Left lung (tissue), 10 donors: ENCODE data around the gene EXOC4. TPM values are rescaled to one million over a fixed set of nuclear protein-coding genes. Genes with fewer than 3 reads are reported as not detected.

Source experiments
- ATAC-seq: fragments of 200-7000 bp; cut with Tn5 transposase; one replicate; pipeline ENCODE4 v1.9.1; 2020; ENCODE audit warnings: moderate library complexity
- DNase-seq, 4 donors: peaks; one replicate each; pipeline ENCODE4 v3.0.0-alpha.2; 2013 to 2020
- H3K27ac ChIP-seq, 2 donors: fragments of 200-600 bp; sonication (generic) in 1 of 2; one replicate each; pipeline versions ENCODE4 v1.5.0 to v1.8.0; 2020 to 2021
- H3K27me3 ChIP-seq, 2 donors: fragments of 200-600 bp; sonication (generic) in 1 of 2; one replicate each; pipeline versions ENCODE4 v1.5.0 to v1.8.0; 2020 to 2021
- H3K36me3 ChIP-seq, 2 donors: fragments of 200-600 bp; sonication (generic) in 1 of 2; one replicate each; pipeline versions ENCODE4 v1.5.0 to v1.8.0; 2020 to 2021
- H3K4me1 ChIP-seq, 2 donors: fragments of 200-600 bp; one replicate each; pipeline ENCODE4 v1.8.0; 2021
- H3K4me3 ChIP-seq, 2 donors: fragments of 200-600 bp; sonication (generic) in 1 of 2; one replicate each; pipeline versions ENCODE4 v1.5.0 to v1.8.0; 2020 to 2021; ENCODE audit warnings: mild to moderate bottlenecking in 1 of 2
- H3K9me3 ChIP-seq, 2 donors: fragments of 200-600 bp; sonication (generic) in 1 of 2; one replicate each; pipeline versions ENCODE4 v1.5.0 to v1.8.0; 2020 to 2021
- intact Hi-C, 2 donors: fragments of 100-400 bp; cut with DNase I; formaldehyde crosslinking; loops; one replicate each; pipeline versions ENCODE4 v1.11.2 to v1.14.2; 2022
- polyA plus RNA-seq, 6 donors: library from polyadenylated mRNA; unstranded; fragments of 120-200 nt; gene quantifications; one replicate each; pipeline ENCODE4 v1.2.1, GENCODE V29; 2013; ENCODE audit not compliant: insufficient read length in 6 of 6
- total RNA-seq, 2 donors: library from RNA; stranded (reverse); fragmentation: NEBNext Ultra II Directional; extraction: Animal tissue kit (Norgen Biotek cat#: 25700); gene quantifications; one replicate each; pipeline ENCODE4 v1.2.1, GENCODE V29; 2021
- TF ChIP-seq, protein P1 (sequence below), 2 donors: fragments of 200-600 bp; sonication (generic) in 1 of 2; IDR thresholded peaks; one replicate each; pipeline versions ENCODE4 v1.5.0 to v1.8.0; 2021; ENCODE audit warnings: antibody characterized with exemption in 2 of 2
- donor health status: DM: no; HTN: yes; CAD: no.
- donor health status: DM: no; HTN: no; CAD: no.

The EXOC4 gene
- total and polyA plus RNA-seq, 8 donors = 52.5 to 79.4 (median 65.9) TPM

DNA sequence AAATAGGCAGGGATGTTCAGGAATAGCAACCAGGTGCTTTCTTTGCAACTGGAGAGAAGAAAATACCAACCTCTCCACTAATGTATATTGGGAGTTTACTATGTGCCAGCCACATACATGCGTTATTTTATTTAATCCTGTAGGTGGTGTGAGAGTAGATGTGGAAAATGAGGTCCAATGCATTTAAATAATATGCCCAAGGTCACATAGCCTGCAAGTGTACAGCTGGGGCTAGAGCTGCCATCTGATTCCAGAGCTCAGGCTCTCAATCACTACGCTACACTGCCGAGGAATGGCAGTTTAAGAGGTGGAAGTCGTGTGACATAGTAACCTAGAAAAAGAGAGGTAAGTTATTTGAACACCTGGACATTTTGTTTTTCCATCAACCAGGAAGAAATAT, 277.0 kb downstream of the EXOC4 start:
- ATAC-seq (no peak), DNase-seq (no peak)
- Histone ChIP-seq H3K9me3 (no peaks in the 10 kb centered on the region), H3K27ac (no peak overlapping the region), H3K36me3 (no peaks in the 10 kb centered on the region), H3K4me1 (no peaks in the 10 kb centered on the region), H3K4me3 (no peak overlapping the region), H3K27me3 (no peaks in the 10 kb centered on the region)
- intact Hi-C loops = no loop called here
- TF ChIP-seq, protein P1, sequence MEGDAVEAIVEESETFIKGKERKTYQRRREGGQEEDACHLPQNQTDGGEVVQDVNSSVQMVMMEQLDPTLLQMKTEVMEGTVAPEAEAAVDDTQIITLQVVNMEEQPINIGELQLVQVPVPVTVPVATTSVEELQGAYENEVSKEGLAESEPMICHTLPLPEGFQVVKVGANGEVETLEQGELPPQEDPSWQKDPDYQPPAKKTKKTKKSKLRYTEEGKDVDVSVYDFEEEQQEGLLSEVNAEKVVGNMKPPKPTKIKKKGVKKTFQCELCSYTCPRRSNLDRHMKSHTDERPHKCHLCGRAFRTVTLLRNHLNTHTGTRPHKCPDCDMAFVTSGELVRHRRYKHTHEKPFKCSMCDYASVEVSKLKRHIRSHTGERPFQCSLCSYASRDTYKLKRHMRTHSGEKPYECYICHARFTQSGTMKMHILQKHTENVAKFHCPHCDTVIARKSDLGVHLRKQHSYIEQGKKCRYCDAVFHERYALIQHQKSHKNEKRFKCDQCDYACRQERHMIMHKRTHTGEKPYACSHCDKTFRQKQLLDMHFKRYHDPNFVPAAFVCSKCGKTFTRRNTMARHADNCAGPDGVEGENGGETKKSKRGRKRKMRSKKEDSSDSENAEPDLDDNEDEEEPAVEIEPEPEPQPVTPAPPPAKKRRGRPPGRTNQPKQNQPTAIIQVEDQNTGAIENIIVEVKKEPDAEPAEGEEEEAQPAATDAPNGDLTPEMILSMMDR (IDR thresholded peaks at IDR 0.05) = no peak

DNA sequence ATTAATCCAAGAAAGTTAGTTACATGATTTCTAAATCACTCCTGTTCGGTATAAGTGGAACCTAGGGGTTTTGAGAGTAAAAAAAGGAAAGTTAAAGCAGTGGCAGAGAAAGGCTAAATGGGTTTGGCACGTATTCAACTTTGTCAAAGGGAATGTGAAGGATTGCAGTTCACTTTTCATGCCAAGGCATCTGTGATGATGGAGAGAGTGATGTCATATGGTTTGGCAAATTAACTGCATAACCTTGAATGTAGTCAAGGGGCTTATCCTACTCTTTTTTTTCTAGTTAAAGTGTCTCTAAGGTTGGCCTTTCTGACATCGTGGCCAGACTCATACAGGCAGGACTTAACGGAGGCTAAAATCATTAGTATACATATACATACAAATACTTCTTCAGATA, 277.8 kb downstream of the EXOC4 start:
- no peaks in the 10 kb centered on the region for H3K9me3 ChIP-seq
- DNase-seq (no peak), ATAC-seq (no peak)
- TF ChIP-seq, protein P1 (IDR thresholded peaks at IDR 0.05) = no peak
- no peaks in the 10 kb centered on the region for H3K27me3 ChIP-seq
- no peak overlapping the region for H3K4me3 ChIP-seq
- intact Hi-C loops = no loop called here
- H3K4me1 ChIP-seq = no peaks in the 10 kb centered on the region
- H3K36me3 ChIP-seq = no peaks in the 10 kb centered on the region
- H3K27ac ChIP-seq = no peak overlapping the region

DNA sequence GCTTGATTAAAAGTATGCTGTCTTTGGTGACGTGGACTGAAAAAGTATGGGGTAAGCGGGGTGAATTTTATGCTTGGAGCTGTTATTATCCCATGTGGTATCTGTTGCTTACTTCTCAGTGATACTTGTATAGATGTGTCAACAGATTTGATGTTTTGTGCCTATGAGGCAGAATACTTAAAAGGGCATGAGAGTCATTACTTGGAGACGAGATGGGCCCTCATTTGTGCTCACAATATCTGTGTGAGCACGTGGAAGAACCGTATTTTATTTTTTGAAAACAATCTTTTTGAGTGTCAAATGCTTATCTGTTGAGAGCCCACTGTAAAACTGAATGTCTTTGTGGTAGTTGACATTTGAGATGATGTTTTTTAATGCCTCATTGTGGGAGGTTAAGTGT, 281.9 kb downstream of the EXOC4 start:
- ATAC-seq = no peak
- TF ChIP-seq, protein P1 (IDR thresholded peaks at IDR 0.05) = no peak

DNA sequence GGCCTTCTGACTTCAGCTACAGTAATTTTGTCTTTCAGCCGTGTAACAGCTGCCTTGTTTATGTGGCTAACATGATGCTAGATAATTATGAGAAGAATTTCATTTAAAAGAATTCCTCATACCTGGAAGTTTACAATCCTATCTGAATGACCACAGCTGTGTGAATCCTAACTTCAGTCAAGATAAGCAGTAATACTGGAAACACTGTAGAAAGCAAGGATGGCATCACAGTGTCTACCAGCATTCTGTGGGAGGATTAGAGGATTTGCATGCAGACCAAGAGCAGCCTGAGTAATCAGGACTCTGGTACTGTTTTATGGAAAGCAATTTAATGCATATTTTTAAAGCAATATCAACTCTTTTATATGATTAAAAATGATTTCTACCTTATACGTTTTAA, 282.4 kb downstream of the EXOC4 start:
- Histone ChIP-seq H3K9me3 (no peaks in the 10 kb centered on the region), H3K27ac (no peak overlapping the region), H3K27me3 (no peaks in the 10 kb centered on the region), H3K36me3 (no peaks in the 10 kb centered on the region), H3K4me1 (no peaks in the 10 kb centered on the region), H3K4me3 (no peak overlapping the region)
- intact Hi-C loops = no loop called here
- TF ChIP-seq, protein P1 (IDR thresholded peaks at IDR 0.05) = no peak
- no peak for DNase-seq
- no peak for ATAC-seq

More for the DNA sequence above, 281.9 kb downstream of the EXOC4 start:
- Histone ChIP-seq H3K36me3 (no peaks in the 10 kb centered on the region), H3K4me3 (no peak overlapping the region), H3K27ac (no peak overlapping the region), H3K27me3 (no peaks in the 10 kb centered on the region), H3K9me3 (no peaks in the 10 kb centered on the region), H3K4me1 (no peaks in the 10 kb centered on the region)
- DNase-seq = no peak
- intact Hi-C loops = no loop called here

DNA sequence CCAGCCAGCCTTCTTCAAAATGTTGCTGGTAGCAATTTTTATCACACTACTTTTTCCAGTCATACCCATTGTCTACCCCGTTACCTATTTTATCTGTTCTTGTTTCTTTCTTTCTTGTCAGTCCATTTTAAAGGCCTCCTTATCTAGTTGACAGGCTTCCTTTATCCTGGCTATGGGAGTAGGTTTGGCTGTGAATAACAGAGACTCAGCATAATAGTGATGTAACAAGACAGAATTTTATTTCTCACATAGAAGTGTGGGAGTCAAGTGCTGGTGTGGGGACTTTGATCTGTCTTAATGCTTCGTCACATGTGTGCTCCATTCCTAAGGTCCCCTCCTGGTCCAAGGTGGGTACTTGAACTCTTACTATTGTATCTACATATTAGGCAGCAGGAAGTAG, 283.6 kb downstream of the EXOC4 start:
- Histone ChIP-seq H3K27ac (no peak overlapping the region), H3K27me3 (no peaks in the 10 kb centered on the region), H3K9me3 (no peaks in the 10 kb centered on the region), H3K4me1 (no peaks in the 10 kb centered on the region), H3K36me3 (no peaks in the 10 kb centered on the region), H3K4me3 (no peak overlapping the region)
- TF ChIP-seq, protein P1 (IDR thresholded peaks at IDR 0.05) = no peak
- DNase-seq = no peak
- ATAC-seq = no peak
- intact Hi-C loops = no loop called here
